Measurements from ENCODE around the gene ZMYND8.

DNA sequence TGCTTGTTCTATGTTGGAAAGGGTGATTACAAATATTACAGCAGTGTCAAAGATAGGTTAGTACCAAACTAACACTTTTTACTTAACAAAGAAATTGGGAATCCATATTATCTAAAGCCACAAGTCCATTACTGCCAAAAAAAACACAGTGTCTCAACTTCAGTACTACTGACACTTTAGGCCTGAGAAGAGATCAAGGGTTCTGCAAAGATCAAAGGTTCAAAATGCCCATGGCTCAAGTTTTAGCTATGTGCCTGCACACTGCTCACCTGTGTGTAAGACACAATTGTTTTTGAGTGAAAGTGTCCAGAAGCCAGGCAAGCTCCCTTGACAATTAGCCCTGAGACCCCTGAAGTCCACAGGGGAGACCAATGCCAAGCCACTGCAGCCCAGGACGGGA is 132.6 kb downstream of the ZMYND8 start:
- no peak for TF ChIP-seq EZH2 (IDR thresholded peaks at IDR 0.05; ENCODE audit: borderline replicate concordance, low read depth, low read length, severe bottlenecking)
- TF ChIP-seq, protein P1, sequence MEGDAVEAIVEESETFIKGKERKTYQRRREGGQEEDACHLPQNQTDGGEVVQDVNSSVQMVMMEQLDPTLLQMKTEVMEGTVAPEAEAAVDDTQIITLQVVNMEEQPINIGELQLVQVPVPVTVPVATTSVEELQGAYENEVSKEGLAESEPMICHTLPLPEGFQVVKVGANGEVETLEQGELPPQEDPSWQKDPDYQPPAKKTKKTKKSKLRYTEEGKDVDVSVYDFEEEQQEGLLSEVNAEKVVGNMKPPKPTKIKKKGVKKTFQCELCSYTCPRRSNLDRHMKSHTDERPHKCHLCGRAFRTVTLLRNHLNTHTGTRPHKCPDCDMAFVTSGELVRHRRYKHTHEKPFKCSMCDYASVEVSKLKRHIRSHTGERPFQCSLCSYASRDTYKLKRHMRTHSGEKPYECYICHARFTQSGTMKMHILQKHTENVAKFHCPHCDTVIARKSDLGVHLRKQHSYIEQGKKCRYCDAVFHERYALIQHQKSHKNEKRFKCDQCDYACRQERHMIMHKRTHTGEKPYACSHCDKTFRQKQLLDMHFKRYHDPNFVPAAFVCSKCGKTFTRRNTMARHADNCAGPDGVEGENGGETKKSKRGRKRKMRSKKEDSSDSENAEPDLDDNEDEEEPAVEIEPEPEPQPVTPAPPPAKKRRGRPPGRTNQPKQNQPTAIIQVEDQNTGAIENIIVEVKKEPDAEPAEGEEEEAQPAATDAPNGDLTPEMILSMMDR (IDR thresholded peaks at IDR 0.05; ENCODE audit: borderline replicate concordance, extremely low read depth, low read length, poor library complexity, severe bottlenecking), result no peak

Measured in DND-41 (cell line).